Activated effector memory CD4-positive, alpha-beta T cell treated with Interleukin-2 at 50 U/mL for 16 hours (primary cell): ENCODE results near the gene VAMP4.
"Not testable (repeated sequence)": the region's sequence is repeated elsewhere in the genome, so short reads cannot be mapped to it uniquely, and the experiment has no call there.

ENCODE experiments used
- DNase-seq: peaks from one replicate; pipeline ENCODE4 v3.0.0-alpha.2; 2020

The VAMP4 gene

GRCh38 chr1:171683870-171684269 lies 58.0 kb downstream of the VAMP4 start:
- DNase-seq, result no peak

GRCh38 chr1:171680339-171680738 lies 61.5 kb downstream of the VAMP4 start:
- DNase-seq, result no peak

- no peak for DNase-seq
These were observed 65.0 kb downstream of the VAMP4 start for GRCh38 chr1:171676823-171677222.

- no peak for DNase-seq
These were observed 67.1 kb downstream of the VAMP4 start for GRCh38 chr1:171674431-171675405.

GRCh38 chr1:171670739-171671138 lies 71.1 kb downstream of the VAMP4 start:
- no peak for DNase-seq

GRCh38 chr1:171668372-171668771 lies 73.5 kb downstream of the VAMP4 start:
- no peak for DNase-seq

GRCh38 chr1:171666114-171666769 lies 75.6 kb downstream of the VAMP4 start:
- DNase-seq, result no peak

GRCh38 chr1:171664976-171665375 lies 76.9 kb downstream of the VAMP4 start:
- DNase-seq, result no peak

GRCh38 chr1:171663854-171664575 lies 77.8 kb downstream of the VAMP4 start:
- no peak for DNase-seq

- DNase-seq, result no peak
These were observed 78.6 kb downstream of the VAMP4 start for GRCh38 chr1:171663036-171663853.

GRCh38 chr1:171661076-171661650 lies 80.7 kb downstream of the VAMP4 start:
- DNase-seq, result no peak

GRCh38 chr1:171656206-171656605 lies 85.7 kb downstream of the VAMP4 start:
- not testable (repeated sequence) for DNase-seq

GRCh38 chr1:171655746-171656116 lies 86.1 kb downstream of the VAMP4 start:
- DNase-seq, result no peak

GRCh38 chr1:171654942-171655745 lies 86.7 kb downstream of the VAMP4 start:
- peak; percentile 54 for DNase-seq

- DNase-seq, result no peak
These were observed 87.5 kb downstream of the VAMP4 start for GRCh38 chr1:171654201-171654941.

GRCh38 chr1:171653796-171654195 lies 88.1 kb downstream of the VAMP4 start:
- DNase-seq, result no peak

GRCh38 chr1:171652234-171652822 lies 89.5 kb downstream of the VAMP4 start, which contains the start of gene MYOC:
Gene MYOC (minus strand): TSS chr1:171652688. CDS start chr1:171652611, 77 bp downstream.
- DNase-seq, result no peak
